NCI-H2081 (cell line): ENCODE measurements around the gene LRRN2.
"Not testable (repeated sequence)": the region's sequence is repeated elsewhere in the genome, so short reads cannot be mapped to it uniquely, and the experiment has no call there.

Source experiments
- DNase-seq, 2 experiments: peaks; one replicate each; lab custom pipeline; 2025; lab: John Stamatoyannopoulos, UW

Gene LRRN2

DNA sequence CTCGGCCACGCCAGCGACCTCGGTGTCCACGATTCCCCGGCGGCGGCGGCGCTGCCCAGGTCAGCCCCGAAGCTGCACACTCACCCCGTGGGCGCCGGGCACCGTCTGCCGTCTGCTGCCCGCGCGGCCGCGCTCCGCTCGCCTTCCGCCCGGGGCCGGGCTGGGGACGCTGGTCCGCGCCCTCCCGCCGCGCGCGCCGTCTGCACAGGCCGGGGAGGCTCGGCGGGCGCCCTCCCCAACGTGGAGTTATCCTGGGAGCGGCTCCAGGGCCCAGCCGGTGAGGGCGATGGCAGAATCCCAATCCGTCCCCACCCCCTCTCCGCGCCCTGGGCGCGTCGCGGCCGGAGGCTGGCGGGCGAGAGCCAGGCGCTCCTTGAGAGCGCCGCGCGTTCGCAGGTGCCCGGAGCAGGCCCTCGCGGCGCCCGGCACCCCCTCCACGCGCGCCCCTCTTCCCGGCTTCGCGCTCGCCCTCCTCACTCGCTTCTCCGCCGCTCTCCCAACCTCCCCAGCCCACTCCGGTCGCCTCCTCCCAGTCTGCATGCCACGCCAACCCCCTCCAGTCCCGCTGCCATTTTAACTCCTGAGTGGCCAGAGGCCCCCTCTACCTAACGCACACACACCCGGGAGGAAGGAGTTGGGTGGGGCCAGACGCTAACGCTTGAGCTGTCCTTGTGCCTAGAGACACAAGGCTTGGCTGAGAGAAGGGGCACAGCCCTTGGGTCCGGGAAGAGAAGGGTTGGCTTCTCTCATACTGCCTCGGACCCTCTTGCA, at the start of gene LRRN2:
TSS of gene LRRN2 (minus strand) at position 503 of the 771 bp plus-strand sequence. CDS start 65,746 bp downstream, outside the sequence.
- peak in 1 of 2 experiments; percentile 49 for DNase-seq

DNA sequence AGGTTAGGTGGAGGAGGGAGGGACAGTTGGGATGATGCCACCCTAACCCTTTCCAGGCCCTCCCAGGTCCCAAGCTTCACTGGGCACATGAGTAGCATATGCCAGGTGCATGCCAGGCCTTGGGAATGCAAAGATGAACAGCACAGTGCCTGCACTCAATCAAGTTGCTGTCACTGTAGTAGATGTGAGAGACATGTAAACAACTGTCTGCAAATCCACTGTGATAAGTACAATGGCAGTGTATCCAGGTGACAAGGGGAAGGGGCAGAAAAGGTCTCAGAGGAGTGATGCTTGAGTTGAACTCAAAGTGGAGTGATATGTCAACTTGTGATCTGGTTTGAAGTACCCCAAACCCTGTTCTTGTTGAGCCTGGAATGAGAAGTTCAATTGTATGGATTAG, 49.5 kb upstream of the LRRN2 start:
- DNase-seq: no peak

DNA sequence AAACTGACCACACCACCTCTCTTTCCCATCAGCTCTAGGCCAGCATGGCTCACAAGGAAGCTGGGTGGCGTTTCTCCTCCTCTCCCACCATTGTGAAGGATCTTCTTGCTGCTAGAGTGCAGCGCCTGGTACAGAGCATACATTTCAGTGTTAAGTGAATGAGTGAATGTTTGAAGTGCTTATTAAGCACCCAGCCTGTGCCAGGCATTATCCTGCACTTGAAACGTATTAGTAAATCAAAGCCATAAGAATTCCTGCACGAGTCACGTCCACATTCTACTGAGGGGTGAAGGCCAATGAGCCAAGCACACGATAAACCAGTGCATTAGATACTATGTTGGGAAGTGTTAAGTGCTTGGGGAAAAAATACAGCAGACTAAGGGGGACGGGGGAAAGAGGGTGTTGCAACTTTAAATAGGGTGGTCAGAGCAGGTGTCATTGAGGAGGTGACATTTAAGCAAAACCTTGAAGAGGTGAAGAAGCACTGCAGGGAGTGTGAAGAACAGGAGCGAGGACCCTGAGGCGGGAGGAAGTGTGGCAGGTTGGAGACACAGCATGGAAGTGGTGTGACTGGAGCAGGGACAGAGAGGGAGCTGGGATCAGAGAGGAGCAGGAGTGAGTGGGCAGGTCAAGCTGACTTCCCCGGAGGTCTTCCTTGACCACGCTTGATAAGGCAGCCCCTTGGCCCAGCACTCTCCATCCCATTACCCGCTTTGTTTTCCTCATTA, 48.5 kb upstream of the LRRN2 start:
- DNase-seq: no peak

DNA sequence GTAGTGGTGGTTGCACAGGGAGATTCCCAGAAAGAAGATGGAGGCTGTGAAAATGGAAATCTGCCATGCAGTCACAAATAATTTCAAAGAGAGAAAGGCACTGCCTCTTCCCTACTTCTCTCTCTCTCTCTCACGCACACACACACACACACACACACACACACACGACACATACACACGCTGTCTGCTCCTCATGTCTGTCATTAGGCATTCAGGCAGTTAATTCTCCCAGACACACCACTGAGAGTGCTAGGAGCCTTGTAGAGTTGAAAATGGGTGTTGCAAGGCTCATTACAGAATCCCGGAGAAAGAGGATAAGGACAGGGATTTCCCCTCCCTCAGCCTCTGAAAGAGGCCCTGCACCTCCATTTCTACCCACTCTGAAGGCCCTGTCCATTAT, 47.8 kb upstream of the LRRN2 start:
- no peak for DNase-seq

DNA sequence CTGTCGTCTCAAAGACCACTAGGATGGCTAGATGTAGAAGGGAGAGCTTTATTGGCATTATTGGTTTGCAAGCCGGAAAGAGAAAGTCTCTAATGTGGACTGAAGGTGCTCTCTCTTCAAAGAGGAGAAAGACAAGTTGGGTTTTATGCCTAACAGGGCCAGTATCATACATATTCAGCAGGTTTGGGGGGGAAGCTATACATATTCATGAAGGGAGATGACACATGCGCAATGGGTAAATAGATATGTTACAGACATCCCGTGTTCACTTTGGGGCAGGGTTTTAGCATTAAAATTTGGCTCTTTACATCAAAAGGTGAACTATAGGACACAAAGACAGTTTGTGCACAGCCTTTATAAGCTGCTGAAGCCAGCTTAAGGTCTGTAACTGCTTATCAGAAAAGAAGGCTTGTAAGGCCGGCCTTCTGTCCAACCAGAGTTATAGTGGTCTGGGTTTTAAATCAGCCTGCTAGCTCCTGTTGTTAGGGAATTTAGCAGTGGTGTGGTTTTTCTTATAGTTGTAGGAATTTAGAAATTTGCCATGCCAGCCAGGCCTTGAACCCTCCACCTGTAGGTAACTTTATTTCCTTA, 46.5 kb upstream of the LRRN2 start:
- no peak for DNase-seq

DNA sequence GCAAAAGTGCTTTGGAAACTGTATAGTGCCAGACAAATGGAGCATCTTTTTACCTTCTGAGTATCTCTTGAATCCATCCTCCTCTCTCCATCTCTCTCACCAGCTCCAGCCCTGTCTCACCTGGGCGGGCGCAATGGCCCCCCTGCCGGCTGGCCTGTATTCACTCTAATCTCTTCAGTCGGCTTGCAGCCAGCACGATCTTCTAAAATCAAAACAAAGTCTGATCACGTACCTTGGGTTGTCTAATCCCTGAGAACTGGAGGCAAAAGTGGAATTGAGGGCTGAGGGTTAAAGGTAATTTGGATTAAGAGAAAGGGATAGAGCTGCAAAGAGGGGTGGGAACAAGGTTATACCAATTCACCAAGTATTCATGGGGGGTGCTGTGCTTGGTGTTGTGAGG, 46.0 kb upstream of the LRRN2 start:
- no peak for DNase-seq

DNA sequence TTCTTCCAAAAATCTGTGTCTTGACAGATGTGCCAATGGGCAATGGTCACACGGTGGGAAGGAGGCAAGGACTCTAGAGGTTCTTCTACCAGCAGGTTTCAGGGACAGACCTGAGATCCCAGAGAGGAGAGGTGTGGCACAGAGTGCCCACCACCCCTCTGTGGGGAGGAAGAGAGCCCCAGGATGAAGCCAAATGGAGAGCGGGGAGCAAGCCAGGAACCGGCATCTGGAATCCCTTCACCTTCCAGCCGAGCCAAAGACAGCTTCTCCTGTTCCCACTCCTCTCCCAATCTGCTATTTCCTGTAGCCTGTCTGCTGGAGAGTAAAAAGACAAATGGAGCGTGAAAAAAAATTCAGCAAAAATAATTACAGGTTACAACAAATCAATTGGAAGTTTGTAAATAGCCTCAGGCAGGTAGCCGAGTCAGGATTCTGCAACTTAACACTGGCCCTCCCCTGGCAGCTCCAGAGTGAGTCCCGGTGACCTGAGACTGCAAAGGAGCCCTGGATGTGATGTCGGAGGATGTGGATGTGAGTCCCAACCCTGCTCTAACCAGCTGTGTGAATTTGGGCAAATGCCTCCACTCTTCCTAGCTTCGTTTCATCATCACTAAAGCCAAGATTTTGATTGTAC, 45.4 kb upstream of the LRRN2 start:
- DNase-seq: peak; percentile 74 to 91

DNA sequence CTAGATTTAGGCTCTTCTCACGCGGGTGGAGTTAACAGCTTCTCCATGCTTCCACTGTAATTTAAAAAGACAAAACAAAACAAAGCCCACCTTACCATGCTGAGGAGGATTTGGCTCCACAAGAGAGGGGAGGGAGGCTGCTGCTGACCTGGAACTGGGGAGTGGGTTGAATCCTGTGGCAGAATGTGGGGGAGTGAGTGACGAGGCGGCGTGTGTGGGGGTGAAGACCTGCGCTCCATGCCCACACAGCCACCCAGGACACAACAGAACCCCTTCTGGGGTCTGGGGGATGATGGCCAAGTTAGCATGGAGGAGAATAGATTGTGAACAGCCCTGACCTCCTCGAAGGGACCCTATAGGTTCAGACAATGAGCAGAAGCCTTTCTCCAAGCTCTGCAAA, 44.0 kb upstream of the LRRN2 start:
- no peak for DNase-seq

DNA sequence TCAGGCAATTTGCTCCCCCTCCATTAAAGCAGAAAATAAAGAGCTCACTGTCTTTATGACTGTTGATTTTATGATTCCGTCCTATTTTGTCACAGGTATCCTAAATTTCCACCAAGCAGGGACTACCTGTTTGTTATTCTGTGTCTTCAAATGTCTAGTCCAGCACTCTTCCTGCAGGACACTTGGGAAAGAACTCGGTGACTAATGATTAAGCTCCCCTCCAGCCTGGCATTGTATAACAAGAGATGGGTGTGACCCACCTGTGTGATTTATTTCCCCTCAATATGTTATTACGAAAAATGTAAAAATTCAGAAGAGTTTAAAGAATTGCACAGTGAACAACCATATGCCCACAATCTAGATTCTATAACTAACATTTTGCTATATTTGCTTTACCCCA, 42.9 kb upstream of the LRRN2 start:
- DNase-seq: no peak

DNA sequence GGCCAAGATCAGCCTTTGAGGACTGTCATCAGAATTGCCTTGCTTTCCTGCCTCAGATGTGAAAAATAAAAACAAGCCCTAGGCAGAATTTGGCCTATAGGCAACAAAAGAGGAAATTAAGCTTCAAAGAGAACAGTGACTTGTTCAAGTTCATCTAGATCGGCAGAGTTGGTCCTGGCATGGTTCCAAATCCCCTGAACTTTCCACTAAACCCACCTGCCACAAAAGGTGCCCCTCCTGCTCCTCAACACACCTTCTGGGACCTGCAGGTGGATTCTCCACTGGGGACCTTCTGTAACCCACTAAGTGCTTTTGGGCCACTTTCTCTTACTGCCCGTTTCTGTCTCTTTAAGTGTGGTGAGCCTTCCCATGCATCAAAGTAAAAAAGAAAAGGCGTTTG, 42.5 kb upstream of the LRRN2 start:
- DNase-seq: no peak

DNA sequence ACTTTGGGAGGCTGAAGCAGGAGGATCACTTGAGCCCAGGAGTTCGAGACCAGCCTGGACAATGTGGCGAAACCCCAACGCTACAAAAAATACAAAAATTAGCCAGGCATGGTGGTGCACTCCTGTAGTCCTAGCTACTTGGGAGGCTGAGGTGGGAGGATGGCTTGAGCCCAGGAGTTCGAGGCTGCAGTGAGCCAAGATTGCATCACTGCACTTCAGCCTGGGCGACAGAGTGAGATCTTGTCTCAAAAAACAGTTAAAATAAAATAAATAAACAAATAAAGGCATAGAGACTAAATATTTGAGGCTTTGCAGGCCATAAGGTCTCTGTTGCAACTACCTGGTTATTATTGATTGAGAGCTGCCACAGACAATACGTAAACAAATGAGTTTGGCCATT, 41.9 kb upstream of the LRRN2 start:
- DNase-seq: not testable (repeated sequence)

DNA sequence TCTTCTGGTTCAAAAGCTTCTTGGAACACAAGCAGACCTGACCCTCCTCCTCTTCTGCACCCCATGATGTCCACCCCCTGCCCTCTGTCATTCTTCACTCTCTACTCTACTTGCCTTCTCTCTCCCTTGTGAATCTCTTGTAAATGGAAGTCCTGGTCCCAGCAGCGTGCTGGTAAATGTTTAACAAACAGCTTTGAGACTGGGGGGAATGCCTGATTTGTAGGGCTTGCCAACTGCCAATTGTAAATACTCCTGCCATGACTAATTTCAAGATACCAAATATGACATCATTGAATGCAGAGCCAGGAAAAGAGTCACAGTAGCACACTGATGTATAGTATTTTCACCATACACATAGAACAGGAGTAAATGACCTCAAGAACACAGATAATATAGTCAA, 40.9 kb upstream of the LRRN2 start:
- peak in 1 of 2 experiments; percentile 27 for DNase-seq

DNA sequence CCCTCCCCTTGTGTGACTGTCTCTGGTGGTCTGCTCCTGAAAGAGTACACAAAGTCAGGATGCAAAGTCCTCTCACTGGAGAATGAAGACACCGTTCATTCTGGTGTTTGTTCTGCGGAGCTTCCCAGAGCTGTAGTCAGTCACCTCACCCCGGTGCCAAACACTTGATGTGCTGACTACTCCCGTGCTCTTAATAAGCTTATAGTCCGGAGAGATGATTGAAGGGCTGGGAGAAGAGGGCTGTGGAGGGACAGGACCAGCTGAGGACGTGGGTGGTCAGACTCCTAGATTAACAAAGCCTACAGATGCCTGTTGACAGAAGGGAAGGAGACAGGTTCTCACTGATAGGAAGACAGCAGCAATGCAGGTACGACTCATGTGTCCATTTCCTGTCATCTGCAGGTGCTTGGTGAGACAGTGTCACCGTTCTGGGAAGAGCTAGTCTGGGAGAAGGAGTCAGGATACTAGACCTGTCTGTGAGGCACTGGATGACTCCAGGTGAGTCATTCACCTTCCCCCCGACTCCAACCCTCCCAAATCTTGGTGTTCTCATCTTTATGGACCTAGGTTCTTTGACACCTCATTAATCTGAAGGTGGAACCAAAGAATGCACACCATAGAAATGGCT, 40.4 kb upstream of the LRRN2 start:
- DNase-seq: peak in 1 of 2 experiments; percentile 21

DNA sequence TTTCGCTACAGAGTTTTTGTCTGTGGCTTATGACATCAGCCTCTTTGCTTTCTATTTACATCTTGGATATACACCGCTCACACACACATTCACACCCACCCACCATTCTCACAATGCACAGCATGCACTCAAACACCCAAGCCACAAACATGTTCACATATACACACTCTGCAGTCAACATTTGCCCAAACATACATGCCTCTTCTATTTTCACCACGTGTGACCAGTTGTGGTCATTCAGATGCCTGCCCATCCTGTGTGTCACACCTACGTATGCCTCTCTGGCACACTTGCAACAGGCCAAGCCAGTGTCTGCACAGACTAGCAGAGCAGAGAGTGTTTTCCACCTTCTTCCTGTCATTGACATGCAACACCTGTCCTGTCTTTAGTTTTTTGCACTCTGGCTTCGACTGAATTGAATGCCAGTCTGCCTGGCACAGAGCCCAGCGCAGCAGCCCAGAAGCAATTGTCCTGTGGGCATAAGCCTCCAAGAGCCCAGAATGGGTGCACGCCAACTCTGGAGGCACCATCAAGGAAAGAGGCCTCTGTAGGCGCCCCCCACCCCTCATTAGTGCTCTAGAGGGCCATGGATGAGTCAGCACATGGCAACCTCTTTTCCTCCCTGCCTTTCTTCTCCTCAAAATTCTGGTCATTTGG, 37.7 kb upstream of the LRRN2 start:
- DNase-seq: peak; percentile 58 to 92

DNA sequence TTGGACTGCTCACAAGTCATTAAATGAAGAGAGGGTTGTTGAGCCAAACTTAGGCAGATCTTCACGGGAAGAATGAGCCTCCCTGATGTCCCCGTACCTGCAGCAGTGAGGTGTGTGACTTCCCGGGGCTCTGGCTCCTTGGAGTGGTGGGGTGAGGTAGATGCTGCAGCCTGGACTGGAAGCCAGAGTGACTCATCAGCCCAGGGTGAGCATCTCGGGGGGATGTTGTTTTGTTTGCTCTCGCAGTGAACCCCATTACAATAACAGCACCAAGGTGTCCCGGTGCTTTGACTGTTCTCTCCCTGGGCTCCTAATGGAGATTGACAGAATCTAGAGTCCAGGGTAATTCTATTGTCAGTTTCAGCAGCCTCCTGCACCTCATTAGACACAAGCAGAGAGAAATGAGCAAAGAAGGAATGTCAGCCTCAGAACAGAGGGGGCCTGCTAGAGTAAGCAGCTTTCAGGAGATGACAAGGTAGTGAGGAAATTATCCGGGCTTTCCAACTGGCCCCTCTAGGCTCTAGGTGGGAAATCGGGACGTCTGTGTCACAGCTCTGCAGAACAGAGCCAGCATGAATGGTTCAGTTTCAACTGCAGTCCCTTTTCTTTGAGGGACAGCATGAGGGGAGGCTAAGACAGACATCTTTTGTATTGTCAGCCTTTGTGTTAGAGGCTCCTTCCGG, 36.0 kb upstream of the LRRN2 start:
- no peak for DNase-seq

DNA sequence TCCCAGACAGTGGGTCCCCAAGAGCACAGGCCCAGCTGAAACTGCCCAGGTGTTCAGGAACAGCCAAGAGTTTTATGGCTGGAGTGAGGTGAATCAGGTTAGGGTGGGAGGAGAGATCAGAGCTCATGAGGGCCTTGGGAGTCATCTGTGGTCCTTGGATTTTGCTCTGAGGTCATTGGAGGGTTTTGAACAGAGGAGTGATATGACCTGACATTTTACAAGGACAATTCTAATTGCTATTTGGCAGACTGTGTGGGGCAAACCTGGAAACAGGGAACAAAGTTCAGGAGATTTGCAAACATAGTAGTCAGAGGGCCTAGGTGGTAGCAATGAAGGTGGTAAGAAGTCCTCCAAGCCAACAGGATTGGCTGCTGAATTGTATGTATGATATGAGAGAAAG, 31.1 kb upstream of the LRRN2 start:
- no peak for DNase-seq

DNA sequence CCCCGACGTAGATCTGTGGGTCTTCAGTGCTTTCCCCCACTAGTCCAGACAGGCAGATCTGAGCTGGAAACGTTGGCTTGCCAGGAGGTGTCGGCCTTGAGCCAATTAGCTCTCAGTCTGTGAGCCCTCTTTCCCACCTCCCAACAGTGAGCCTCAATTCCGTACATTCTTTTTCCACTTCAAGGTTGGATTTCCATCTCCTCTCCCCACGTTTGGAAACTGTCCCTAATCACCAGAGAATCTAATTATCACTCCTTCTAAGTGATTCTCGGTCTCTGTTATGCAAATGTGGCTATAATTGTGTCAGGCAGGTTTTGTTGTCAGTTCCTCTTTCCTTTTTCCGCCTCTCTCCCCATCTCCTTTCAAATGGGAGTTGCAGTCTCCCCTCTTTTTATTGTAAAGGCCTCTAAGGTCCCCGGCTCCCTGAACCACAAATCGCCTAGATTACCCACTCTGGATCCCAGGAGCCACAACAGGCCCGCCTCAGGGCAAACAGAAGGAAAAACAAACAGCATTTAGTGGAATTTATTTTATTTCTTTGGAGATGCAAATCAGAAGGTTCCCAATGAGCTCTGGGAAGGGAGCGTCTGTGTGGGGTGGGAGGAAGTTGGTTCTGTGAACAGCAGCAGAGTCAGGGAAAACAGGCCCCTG, 29.4 kb upstream of the LRRN2 start:
- peak in 1 of 2 experiments; percentile 20 for DNase-seq

DNA sequence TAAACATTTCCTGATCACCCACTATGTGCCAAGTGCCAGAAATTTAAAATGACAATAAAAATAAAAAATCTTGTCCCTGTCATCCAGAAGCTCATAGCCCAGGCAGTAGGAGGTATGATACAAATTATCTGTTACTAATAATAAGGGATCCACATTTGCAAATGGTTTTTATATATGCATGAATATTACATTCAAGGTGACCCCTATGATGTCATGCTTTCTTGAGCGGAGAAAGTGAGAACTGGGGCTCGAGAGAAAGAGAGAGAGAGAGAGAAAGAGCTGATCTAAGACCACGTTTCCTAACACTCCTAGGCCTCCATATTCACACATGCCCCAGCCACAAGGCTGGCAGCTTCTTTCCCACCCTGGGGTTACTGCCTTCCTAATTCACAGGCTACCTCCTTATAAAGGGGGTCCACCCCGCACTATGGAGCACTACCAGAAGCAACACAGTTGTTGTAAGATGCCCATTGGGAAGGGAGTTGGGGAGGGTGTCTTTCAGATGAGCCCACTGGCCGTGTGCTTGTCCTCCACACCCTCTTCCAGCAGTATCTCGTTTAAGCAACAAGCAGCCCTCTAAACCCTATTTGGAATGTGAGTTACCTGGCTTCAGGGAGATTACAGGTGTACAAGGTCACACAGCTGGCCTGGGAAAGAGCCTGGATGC, 28.8 kb upstream of the LRRN2 start:
- no peak for DNase-seq

DNA sequence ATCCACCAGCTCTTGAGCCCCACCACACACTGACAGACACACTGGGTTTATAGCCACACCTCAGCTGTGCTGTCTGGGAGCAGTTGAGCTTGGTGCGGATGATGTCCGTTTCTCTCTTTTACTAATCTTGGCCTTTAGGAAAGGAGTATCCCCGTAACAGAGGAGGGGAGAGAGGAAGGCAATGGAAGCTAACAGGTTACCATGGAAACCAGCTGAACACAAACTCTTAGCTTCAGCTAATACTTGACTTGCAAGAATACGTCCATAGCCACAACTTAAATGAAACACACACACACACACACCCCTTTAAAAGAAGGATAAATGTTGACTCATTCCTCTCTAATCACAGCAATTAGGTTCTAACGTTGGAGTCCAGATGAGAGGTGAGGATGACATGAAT, 28.0 kb upstream of the LRRN2 start:
- no peak for DNase-seq
